K562 (cell line): ENCODE results near the gene CSTF1. TPM values are rescaled to one million over a fixed set of nuclear protein-coding genes. Genes with fewer than 3 reads are reported as not detected.

Experiments
- ATAC-seq: fragments of 200-7000 bp; cut with Tn5 transposase; 3 replicates; pipeline ENCODE4 v1.9.1; 2020; ENCODE audit warnings: moderate library complexity
- BruUV-seq: library from RNA; stranded (reverse); fragments of 400-500 nt; replicated peaks from 2 replicates; lab custom pipeline; 2021; lab: Mats Ljungman, UMichigan
- CTCF ChIA-PET: fragments of 300-600 bp; formaldehyde crosslinking; extraction: SDS; loops from one replicate; lab custom pipeline; 2021; ENCODE audit warnings: low intra/inter-chr PET ratio; lab: Yijun Ruan, JAX
- POLR2A ChIA-PET: fragments of 300-600, 350-650 bp; sonication (Branson Sonifier 250); formaldehyde crosslinking; extraction: SDS; loops from one replicate; lab custom pipeline; 2021; ENCODE audit warnings: antibody characterized with exemption, inconsistent platforms; lab: Yijun Ruan, JAX
- DNase-seq, 4 experiments: peaks; one replicate each; pipeline versions ENCODE4 v3.0.0 to v3.0.0-alpha.2; 2011 to 2018; ENCODE audit warnings: low spot score in 3 of 4, mixed read lengths in 3 of 4; ENCODE audit errors: extremely low read depth in 1 of 4
- FAIRE-seq: peaks from 2 replicates; lab custom pipeline; 2011; peaks lifted over from hg19 to GRCh38; lab: Jason Lieb, UNC
- H2AFZ ChIP-seq: 2 replicates; pipeline ENCODE4 v1.6.0; 2011; ENCODE audit warnings: low read depth, low read length, control low read depth, inconsistent platforms
- H3K27ac ChIP-seq: fragments of 200-600 bp; 3 replicates; pipeline ENCODE4 v1.8.0; 2011; ENCODE audit warnings: low read depth, mild to moderate bottlenecking, control low read depth, inconsistent platforms, low read length, moderate library complexity, mixed read lengths; ENCODE audit errors: extremely low read depth
- H3K27me3 ChIP-seq, 2 experiments: fragments of 300-600 bp in 1 of 2; 2 replicates in 1 of 2; 3 replicates in 1 of 2; pipeline versions ENCODE4 v1.6.0 to v1.8.0; 2011; ENCODE audit warnings: inconsistent platforms in 2 of 2, low read length in 2 of 2, mild to moderate bottlenecking in 1 of 2, mixed read lengths in 1 of 2, moderate library complexity in 1 of 2; ENCODE audit not compliant: control insufficient read depth in 2 of 2, insufficient read depth in 2 of 2
- H3K36me3 ChIP-seq: fragments of 300-600 bp; 3 replicates; pipeline ENCODE4 v1.8.0; 2011; ENCODE audit warnings: mild to moderate bottlenecking, low read length, inconsistent platforms; ENCODE audit not compliant: control insufficient read depth, insufficient read depth
- H3K4me1 ChIP-seq, 2 experiments: fragments of 200-600 bp in 1 of 2; replicated peaks in 1 of 2; 2 replicates in 1 of 2; 3 replicates in 1 of 2; pipeline versions ENCODE4 v1.5.1 to v1.8.0; 2011; ENCODE audit warnings: inconsistent platforms in 2 of 2, low read length in 2 of 2, mild to moderate bottlenecking in 1 of 2, mixed read lengths in 1 of 2, moderate library complexity in 1 of 2; ENCODE audit not compliant: control insufficient read depth in 2 of 2, insufficient read depth in 2 of 2
- H3K4me2 ChIP-seq: 2 replicates; pipeline ENCODE4 v1.6.1; 2011; ENCODE audit warnings: low read length, control low read depth, inconsistent platforms, mixed read lengths; ENCODE audit not compliant: insufficient read depth
- H3K4me3 ChIP-seq: fragments of 200-600 bp; sonication (generic), shearing (Covaris generic); 2 replicates; pipeline ENCODE4 v1.5.1; 2016; ENCODE audit warnings: control low read depth, inconsistent platforms
- H3K79me2 ChIP-seq: fragments of 200-600 bp; 3 replicates; pipeline ENCODE4 v1.8.0; 2011; ENCODE audit warnings: low read length, inconsistent platforms; ENCODE audit not compliant: control insufficient read depth, insufficient read depth
- H3K9ac ChIP-seq, 2 experiments: 2 replicates each; pipeline versions ENCODE4 v1.6.0 to v1.6.1; 2011; ENCODE audit warnings: low read depth in 2 of 2, low read length in 2 of 2, control low read depth in 1 of 2, inconsistent platforms in 1 of 2, mild to moderate bottlenecking in 1 of 2, mixed read lengths in 1 of 2; ENCODE audit not compliant: insufficient read depth in 1 of 2
- H3K9me1 ChIP-seq: one replicate; pipeline ENCODE4 v1.6.0; 2011; ENCODE audit warnings: inconsistent platforms, mild to moderate bottlenecking, low read length, moderate library complexity; ENCODE audit not compliant: control insufficient read depth, insufficient read depth
- H3K9me3 ChIP-seq: replicated peaks from 2 replicates; pipeline ENCODE4 v1.5.1; 2011; ENCODE audit warnings: low read depth, low read length, inconsistent platforms; ENCODE audit not compliant: control insufficient read depth, insufficient read depth
- H4K20me1 ChIP-seq: replicated peaks from 2 replicates; pipeline ENCODE4 v1.6.1; 2011; ENCODE audit warnings: low read length, inconsistent platforms, mixed read lengths; ENCODE audit not compliant: control insufficient read depth, insufficient read depth
- C11orf30 ChIP-seq: fragments of 450-650 bp; IDR thresholded peaks from 2 replicates; pipeline ENCODE4 v1.6.1; 2016; ENCODE audit warnings: low read depth, mild to moderate bottlenecking
- POLR2AphosphoS5 ChIP-seq: IDR thresholded peaks from 2 replicates; pipeline ENCODE4 v1.6.1; 2011; ENCODE audit warnings: mild to moderate bottlenecking, low read depth, low read length, moderate library complexity; ENCODE audit not compliant: control insufficient read depth, insufficient read depth
- SUPT5H ChIP-seq: fragments of 450-650 bp; IDR thresholded peaks from 2 replicates; pipeline ENCODE4 v1.6.1; 2016
- ZNF316 ChIP-seq: fragments of 450-650 bp; IDR thresholded peaks from 2 replicates; pipeline ENCODE4 v1.6.1; 2016
- WGBS: fragments of 100-300 bp; shearing (Covaris generic); methylation state at CpG from one replicate; pipeline ENCODE4 v1.1.6; 2016; ENCODE audit warnings: low coverage, mixed read lengths; ENCODE audit not compliant: insufficient coverage; ENCODE audit errors: missing lambda C conversion rate; 5-methylcytosine and 5-hydroxymethylcytosine counted together
- in situ Hi-C: fragments of 300-500 bp; cut with MboI; formaldehyde crosslinking; loops from 4 replicates; pipeline ENCODE4 v1.15.0; 2018; ENCODE audit warnings: inconsistent platforms, mixed read lengths
- intact Hi-C: fragments of 100-400 bp; cut with micrococcal nuclease; formaldehyde crosslinking; loops from 2 replicates; pipeline ENCODE4 v1.14.2; 2022
- polyA plus RNA-seq, 8 experiments: library from polyadenylated mRNA; depleted of rRNA in 4 of 8; stranded (reverse) in 5 of 8; unstranded in 3 of 8; fragments of >200 nt; fragmentation: Nextera tagmentation in 2 of 8; fragmentation: Illumina TruSeq in 1 of 8; extraction: Ambion mirVana in 2 of 8; extraction: Trizol in 1 of 8; gene quantifications; 2 replicates each; pipeline versions ENCODE4 v1.2.1 to v1.2.3, GENCODE V29; 2011 to 2014; ENCODE audit warnings: inconsistent platforms in 1 of 8, missing spikeins in 1 of 8
- total RNA-seq, 7 experiments: library from RNA; depleted of rRNA in 6 of 7; stranded (reverse); fragments of >200 nt in 6 of 7; fragmentation: Illumina TruSeq in 2 of 7; extraction: Trizol in 2 of 7; gene quantifications; 2 replicates each; pipeline versions ENCODE4 v1.2.1 to v1.2.3, GENCODE V29; 2011 to 2021; ENCODE audit warnings: low replicate concordance in 1 of 7
- TF ChIP-seq, protein P1 (sequence below): sonication (generic); formaldehyde crosslinking; IDR thresholded peaks from 2 replicates; pipeline ENCODE4 v1.8.1; 2023; ENCODE audit warnings: mild to moderate bottlenecking, missing genetic modification reagents

The CSTF1 gene
- total and polyA plus RNA-seq, 9 of the 15 experiments (the other 6 are each of a cell fraction or from before 2014, with no cell fraction given), result 30.8 to 110 (median 53.4) TPM

- Histone ChIP-seq H3K36me3 (peaks cover 72% of the 10 kb centered on the region), H3K4me2 (0 out of 2 replicates have a peak overlapping the region, but pooled peaks have one; percentile 15), H3K9ac (no peak overlapping the region), H3K4me1 (peaks cover 0 to 17% of the 10 kb centered on the region in 2 experiments; a peak in 2 of 5 replicates), H4K20me1 (no peaks in the 10 kb centered on the region), H3K4me3 (no peak overlapping the region), H2AFZ (no peak overlapping the region), H3K9me3 (no peaks in the 10 kb centered on the region), H3K27ac (peak overlapping the region; percentile 14; the same call in 1 of the 3 replicates), H3K27me3 (no peaks in the 10 kb centered on the region), H3K79me2 (peaks cover 92% of the 10 kb centered on the region), H3K9me1 (peaks cover 3% of the 10 kb centered on the region)
- POLR2A ChIA-PET, result interaction anchor here (1.1 to 1.2 kb wide), 2 partner anchors 23 to 28 kb away, joined by 3 to 7 read pairs; partner anchors contain the start of gene CASS4
- TF ChIP-seq SUPT5H (0 out of 2 replicates have a peak, but pooled peaks have one; percentile 31), ZNF316 (peak; percentile 78), POLR2AphosphoS5 (0 out of 2 replicates have a peak, but pooled peaks have one; percentile 4), C11orf30 (peak; percentile 49; the same call in 1 of the 2 replicates)
- TF ChIP-seq, protein P1, sequence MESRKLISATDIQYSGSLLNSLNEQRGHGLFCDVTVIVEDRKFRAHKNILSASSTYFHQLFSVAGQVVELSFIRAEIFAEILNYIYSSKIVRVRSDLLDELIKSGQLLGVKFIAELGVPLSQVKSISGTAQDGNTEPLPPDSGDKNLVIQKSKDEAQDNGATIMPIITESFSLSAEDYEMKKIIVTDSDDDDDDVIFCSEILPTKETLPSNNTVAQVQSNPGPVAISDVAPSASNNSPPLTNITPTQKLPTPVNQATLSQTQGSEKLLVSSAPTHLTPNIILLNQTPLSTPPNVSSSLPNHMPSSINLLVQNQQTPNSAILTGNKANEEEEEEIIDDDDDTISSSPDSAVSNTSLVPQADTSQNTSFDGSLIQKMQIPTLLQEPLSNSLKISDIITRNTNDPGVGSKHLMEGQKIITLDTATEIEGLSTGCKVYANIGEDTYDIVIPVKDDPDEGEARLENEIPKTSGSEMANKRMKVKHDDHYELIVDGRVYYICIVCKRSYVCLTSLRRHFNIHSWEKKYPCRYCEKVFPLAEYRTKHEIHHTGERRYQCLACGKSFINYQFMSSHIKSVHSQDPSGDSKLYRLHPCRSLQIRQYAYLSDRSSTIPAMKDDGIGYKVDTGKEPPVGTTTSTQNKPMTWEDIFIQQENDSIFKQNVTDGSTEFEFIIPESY (CRISPR knock-in tag), result no peak
- CTCF ChIA-PET, result no interaction called here
- WGBS, result 75% methylated on average over 4 of the region's 4 CpGs
- intact Hi-C loops, result no loop called here
- in situ Hi-C loops, result no loop called here
- DNase-seq (no peak), ATAC-seq (no peak), FAIRE-seq (no peak)
- no TSS peak for BruUV-seq
Measured at GRCh38 chr20:56388882-56389281, 3.6 kb upstream of the CSTF1 start.
